Parathyroid adenoma (tissue), 2 donors: ENCODE results near the gene ZNF675.
"Not testable (repeated sequence)": the region's sequence is repeated elsewhere in the genome, so short reads cannot be mapped to it uniquely, and the experiment has no call there.

Source experiments
- H2AFZ ChIP-seq: fragments of 300-600 bp; sonication (generic); one replicate; pipeline ENCODE4 v1.7.0; 2017; ENCODE audit warnings: antibody characterized with exemption, mild to moderate bottlenecking
- H3K27ac ChIP-seq: fragments of 300-600 bp; sonication (generic); one replicate; pipeline ENCODE4 v1.7.0; 2017
- H3K27me3 ChIP-seq: fragments of 300-600 bp; sonication (generic); one replicate; pipeline ENCODE4 v1.7.0; 2017; ENCODE audit warnings: low read length; ENCODE audit not compliant: control insufficient read depth, insufficient read depth
- H3K36me3 ChIP-seq: fragments of 300-600 bp; sonication (generic); one replicate; pipeline ENCODE4 v1.7.0; 2017; ENCODE audit warnings: low read length; ENCODE audit not compliant: control insufficient read depth, insufficient read depth
- H3K4me1 ChIP-seq: fragments of 300-600 bp; sonication (generic); one replicate; pipeline ENCODE4 v1.7.0; 2017; ENCODE audit warnings: control low read depth
- H3K4me2 ChIP-seq: fragments of 300-600 bp; sonication (generic); one replicate; pipeline ENCODE4 v1.7.0; 2017; ENCODE audit warnings: low read length
- H3K4me3 ChIP-seq: fragments of 300-600 bp; sonication (generic); one replicate; pipeline ENCODE4 v1.7.0; 2017; ENCODE audit warnings: low read depth, low read length
- H3K79me2 ChIP-seq: fragments of 300-600 bp; sonication (generic); one replicate; pipeline ENCODE4 v1.7.0; 2017; ENCODE audit warnings: control low read depth
- H3K9ac ChIP-seq: fragments of 300-600 bp; sonication (generic); one replicate; pipeline ENCODE4 v1.7.0; 2017; ENCODE audit warnings: mild to moderate bottlenecking
- H3K9me3 ChIP-seq: fragments of 300-600 bp; sonication (generic); one replicate; pipeline ENCODE4 v1.7.0; 2017; ENCODE audit warnings: low read length; ENCODE audit not compliant: control insufficient read depth
- TF ChIP-seq, protein P1 (sequence below): fragments of 300-600 bp; sonication (generic); IDR thresholded peaks from one replicate; pipeline ENCODE4 v1.7.0; 2017; ENCODE audit warnings: antibody characterized with exemption, mild to moderate bottlenecking
- donor health status: primary hyperparathyroidism.

The ZNF675 gene

DNA sequence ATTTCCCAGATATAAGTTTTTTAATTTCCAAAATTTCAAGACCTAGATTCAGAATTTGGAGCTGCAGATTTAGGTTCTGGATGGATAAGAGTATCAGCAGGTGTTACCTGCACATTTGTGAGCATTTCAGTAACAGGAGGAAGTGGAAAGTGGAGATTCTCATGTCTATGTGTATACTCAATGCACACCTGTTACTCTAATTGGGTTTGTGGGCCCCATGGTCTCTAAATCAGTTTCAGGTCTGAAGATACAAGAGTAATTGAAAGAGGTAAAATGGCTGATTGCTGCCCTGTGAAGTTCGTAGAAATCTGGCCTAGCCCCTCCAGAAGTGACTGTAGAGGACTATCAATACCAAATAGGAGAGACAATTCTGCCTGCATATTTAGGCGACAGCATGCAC, 13.9 kb downstream of the ZNF675 start:
- H3K79me2 ChIP-seq, result peaks cover 34% of the 10 kb centered on the region
- H2AFZ ChIP-seq, result no peak overlapping the region
- no peak overlapping the region for H3K4me2 ChIP-seq
- H3K4me1 ChIP-seq, result no peaks in the 10 kb centered on the region
- H3K27ac ChIP-seq, result no peak overlapping the region
- H3K27me3 ChIP-seq, result no peaks in the 10 kb centered on the region
- no peaks in the 10 kb centered on the region for H3K9me3 ChIP-seq
- TF ChIP-seq, protein P1, sequence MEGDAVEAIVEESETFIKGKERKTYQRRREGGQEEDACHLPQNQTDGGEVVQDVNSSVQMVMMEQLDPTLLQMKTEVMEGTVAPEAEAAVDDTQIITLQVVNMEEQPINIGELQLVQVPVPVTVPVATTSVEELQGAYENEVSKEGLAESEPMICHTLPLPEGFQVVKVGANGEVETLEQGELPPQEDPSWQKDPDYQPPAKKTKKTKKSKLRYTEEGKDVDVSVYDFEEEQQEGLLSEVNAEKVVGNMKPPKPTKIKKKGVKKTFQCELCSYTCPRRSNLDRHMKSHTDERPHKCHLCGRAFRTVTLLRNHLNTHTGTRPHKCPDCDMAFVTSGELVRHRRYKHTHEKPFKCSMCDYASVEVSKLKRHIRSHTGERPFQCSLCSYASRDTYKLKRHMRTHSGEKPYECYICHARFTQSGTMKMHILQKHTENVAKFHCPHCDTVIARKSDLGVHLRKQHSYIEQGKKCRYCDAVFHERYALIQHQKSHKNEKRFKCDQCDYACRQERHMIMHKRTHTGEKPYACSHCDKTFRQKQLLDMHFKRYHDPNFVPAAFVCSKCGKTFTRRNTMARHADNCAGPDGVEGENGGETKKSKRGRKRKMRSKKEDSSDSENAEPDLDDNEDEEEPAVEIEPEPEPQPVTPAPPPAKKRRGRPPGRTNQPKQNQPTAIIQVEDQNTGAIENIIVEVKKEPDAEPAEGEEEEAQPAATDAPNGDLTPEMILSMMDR, result no peak
- H3K36me3 ChIP-seq, result no peaks in the 10 kb centered on the region
- H3K4me3 ChIP-seq, result no peak overlapping the region
- H3K9ac ChIP-seq, result no peak overlapping the region

DNA sequence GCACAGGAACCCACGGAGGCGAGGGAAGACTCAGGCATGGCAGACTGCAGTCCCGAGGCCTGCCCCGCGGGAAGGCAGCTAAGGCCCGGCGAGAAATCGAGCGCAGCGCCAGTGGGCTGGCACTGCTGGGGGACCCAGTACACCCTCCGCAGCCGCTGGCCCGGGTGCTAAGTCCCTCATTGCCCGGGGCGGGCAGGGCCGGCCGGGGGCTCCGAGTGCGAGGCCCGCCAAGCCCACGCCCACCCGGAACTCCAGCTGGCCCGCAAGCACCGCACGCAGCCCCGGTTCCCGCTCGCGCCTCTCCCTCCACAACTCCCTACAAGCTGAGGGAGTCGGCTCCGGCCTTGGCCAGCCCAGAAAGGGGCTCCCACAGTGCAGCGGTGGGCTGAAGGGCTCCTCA, 18.4 kb downstream of the ZNF675 start:
- H3K4me1 ChIP-seq, H2AFZ ChIP-seq, H3K27ac ChIP-seq, H3K9ac ChIP-seq, H3K4me2 ChIP-seq, H3K27me3 ChIP-seq, H3K4me3 ChIP-seq, H3K9me3 ChIP-seq, H3K36me3 ChIP-seq: not testable (repeated sequence)
- peaks cover 40% of the 10 kb centered on the region for H3K79me2 ChIP-seq

DNA sequence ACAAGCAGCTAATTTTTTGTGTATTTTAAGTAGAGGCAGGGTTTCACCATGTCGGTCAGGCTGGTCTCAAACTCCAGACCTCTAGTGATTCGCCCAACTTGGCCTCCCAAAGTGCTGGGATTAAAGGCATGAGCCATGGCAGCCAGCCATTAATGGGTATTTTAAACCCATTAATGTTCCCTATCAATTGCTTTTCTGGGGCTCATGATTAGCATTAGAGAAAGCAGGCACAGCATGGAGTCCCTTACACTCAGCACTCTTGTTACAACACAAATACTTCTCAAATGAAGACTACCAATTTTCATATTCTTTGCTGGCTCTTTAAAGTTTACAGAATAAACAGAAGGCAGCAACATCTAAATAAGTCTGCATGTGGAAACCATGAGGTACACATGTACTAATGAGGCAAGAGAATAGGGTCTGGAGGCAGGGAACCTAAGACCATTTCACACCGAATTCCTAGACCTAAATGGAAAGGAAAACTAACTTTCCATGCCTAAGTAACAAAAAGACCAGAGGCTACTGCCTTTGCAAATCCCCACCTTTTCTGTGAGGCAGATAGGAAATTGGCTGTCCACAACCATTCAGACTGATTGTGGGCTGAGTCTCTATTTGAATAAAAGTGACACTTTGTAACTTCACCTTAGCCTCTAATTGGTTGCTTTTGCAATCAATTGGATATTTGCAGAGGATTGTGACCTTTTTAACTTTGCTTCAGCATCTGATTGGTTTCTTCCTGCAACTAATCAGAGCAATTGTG, 21.2 kb downstream of the ZNF675 start:
- Histone ChIP-seq H3K36me3 (no peaks in the 10 kb centered on the region), H3K27ac (no peak overlapping the region), H2AFZ (no peak overlapping the region), H3K4me2 (no peak overlapping the region), H3K4me1 (no peaks in the 10 kb centered on the region), H3K9me3 (no peaks in the 10 kb centered on the region), H3K9ac (no peak overlapping the region), H3K4me3 (no peak overlapping the region), H3K27me3 (no peaks in the 10 kb centered on the region), H3K79me2 (peaks cover 22% of the 10 kb centered on the region)
- TF ChIP-seq, protein P1, result no peak

DNA sequence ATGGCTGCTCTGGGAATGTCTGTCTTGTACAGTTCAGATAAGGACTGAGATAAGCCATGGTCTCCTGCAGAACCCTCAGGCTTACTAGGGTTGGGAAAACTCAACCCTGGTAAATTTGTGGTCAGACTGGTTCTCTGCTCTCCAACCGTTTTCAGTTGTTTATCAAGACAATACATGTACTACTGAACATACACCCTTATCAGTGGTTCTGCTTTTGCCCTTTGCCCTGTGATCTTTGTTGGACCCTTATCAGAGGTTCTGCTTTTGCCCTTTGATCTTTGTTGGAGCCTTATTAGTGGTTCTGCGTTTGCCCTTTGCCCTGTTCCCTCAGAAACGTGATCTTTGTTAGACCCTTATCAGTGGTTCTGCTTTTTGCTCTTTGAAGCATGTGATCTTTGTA, 37.2 kb downstream of the ZNF675 start:
- H3K9me3 ChIP-seq, H3K9ac ChIP-seq, H3K27me3 ChIP-seq, H3K79me2 ChIP-seq, H3K36me3 ChIP-seq, H3K27ac ChIP-seq, H3K4me3 ChIP-seq, H3K4me2 ChIP-seq, H3K4me1 ChIP-seq, H2AFZ ChIP-seq: not testable (repeated sequence)
